HepG2 (cell line): Measurements from ENCODE around the gene NELL1.

ENCODE experiments used
- AFF4 ChIP-seq: sonication (generic); formaldehyde crosslinking; IDR thresholded peaks from 2 replicates; pipeline ENCODE4 v1.4.0; 2020; ENCODE audit warnings: missing genetic modification reagents
- ARID2 ChIP-seq: sonication (generic); formaldehyde crosslinking; IDR thresholded peaks from 2 replicates; pipeline ENCODE4 v1.8.1; 2022; ENCODE audit warnings: mild to moderate bottlenecking, missing genetic modification reagents, borderline replicate concordance
- FOXK1 ChIP-seq: sonication (generic); formaldehyde crosslinking; IDR thresholded peaks from 2 replicates; pipeline ENCODE4 v1.4.0; 2020; ENCODE audit warnings: low read depth, missing genetic modification reagents, borderline replicate concordance
- MTA3 ChIP-seq: sonication (generic); formaldehyde crosslinking; IDR thresholded peaks from 2 replicates; pipeline ENCODE4 v1.4.0; 2020; ENCODE audit warnings: missing genetic modification reagents
- POLR2A ChIP-seq, 2 experiments: IDR thresholded peaks; 2 replicates each; pipeline ENCODE4 v1.6.1; 2011; ENCODE audit warnings: low read depth in 2 of 2, low read length in 2 of 2, mild to moderate bottlenecking in 1 of 2, moderate library complexity in 1 of 2; ENCODE audit not compliant: insufficient read depth in 1 of 2
- POLR2AphosphoS2 ChIP-seq: IDR thresholded peaks from 2 replicates; pipeline ENCODE4 v1.6.1; 2011; ENCODE audit warnings: low read depth, low read length, improper control_type of control experiment
- RBAK ChIP-seq: sonication (generic); formaldehyde crosslinking; IDR thresholded peaks from 2 replicates; pipeline ENCODE4 v1.5.1; 2020; ENCODE audit warnings: mild to moderate bottlenecking, missing genetic modification reagents
- RXRA ChIP-seq: sonication (generic); formaldehyde crosslinking; IDR thresholded peaks from 2 replicates; pipeline ENCODE4 v1.5.1; 2020; ENCODE audit warnings: missing genetic modification reagents
- ZNF124 ChIP-seq: sonication (generic); formaldehyde crosslinking; IDR thresholded peaks from 2 replicates; pipeline ENCODE4 v1.4.0; 2020; ENCODE audit warnings: missing genetic modification reagents
- ZNF513 ChIP-seq: sonication (generic); formaldehyde crosslinking; conservative IDR thresholded peaks from 2 replicates; pipeline ENCODE4 v1.5.0; 2020; ENCODE audit warnings: missing genetic modification reagents

GRCh38 chr11:20933086-20933485 lies 263.7 kb downstream of the NELL1 start:
- TF ChIP-seq MTA3: no peak
- no peak for TF ChIP-seq POLR2A (IDR thresholded peaks at IDR 0.05; ENCODE audit: insufficient read depth in 1 of 2, low read depth in 2 of 2, low read length in 2 of 2)
- no peak for TF ChIP-seq RXRA (CRISPR knock-in tag)
- TF ChIP-seq ZNF513 (CRISPR knock-in tag): no peak
- no peak for TF ChIP-seq AFF4
- no peak for TF ChIP-seq ARID2 (CRISPR knock-in tag)
- TF ChIP-seq POLR2AphosphoS2: no peak
- TF ChIP-seq RBAK (CRISPR knock-in tag): no peak
- no peak for TF ChIP-seq ZNF124
- TF ChIP-seq FOXK1 (CRISPR knock-in tag): no peak
